ENCODE measurements around the gene CNNM2. TPM values are rescaled to one million over a fixed set of nuclear protein-coding genes. Genes with fewer than 3 reads are reported as not detected.
A peak's percentile ranks its signal among the peaks of the same experiment; 100 is the strongest.
"Not testable (repeated sequence)": the region's sequence is repeated elsewhere in the genome, so short reads cannot be mapped to it uniquely, and the experiment has no call there.

The CNNM2 gene
- polyA plus RNA-seq, 1 donor, result 3.2 TPM

DNA sequence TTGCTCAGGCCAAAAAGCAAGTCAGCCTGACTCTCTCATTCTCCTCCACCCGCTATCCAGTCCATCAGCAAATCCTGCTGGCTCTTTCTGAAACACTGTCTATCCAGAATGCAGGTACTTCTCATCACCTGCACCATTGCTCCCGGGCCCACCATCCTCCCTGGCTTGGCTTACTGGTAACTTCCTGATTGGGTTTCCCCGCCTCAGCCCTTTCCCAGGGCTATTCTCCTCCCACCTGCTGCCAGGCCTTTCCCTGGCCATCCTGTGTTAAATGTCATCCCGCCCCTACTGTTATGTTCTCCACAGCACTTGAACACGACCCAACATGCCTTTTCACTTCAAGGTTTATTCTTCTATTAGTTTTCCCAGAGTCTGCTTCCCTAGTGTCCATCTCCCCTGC lies 124.0 kb downstream of the CNNM2 start:
- no peak for DNase-seq

DNA sequence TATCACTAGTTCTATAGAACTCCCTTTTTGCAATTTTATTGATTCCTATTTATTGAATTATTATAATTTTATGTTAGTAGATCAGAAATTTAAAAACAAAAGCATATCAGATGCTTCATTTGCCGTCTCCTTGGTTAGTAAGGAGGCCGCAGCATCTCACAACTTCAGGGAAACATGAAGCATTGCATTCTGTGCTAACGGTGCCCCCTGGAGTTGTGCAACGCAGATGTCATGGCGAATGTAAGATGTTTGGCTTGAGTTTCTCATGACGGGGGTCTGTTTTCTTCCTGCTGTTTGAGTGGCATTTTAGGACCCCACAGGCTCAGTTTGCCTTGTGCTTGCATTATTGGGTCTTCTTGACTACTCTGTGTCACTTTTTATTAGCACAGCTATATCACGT lies 124.8 kb downstream of the CNNM2 start:
- DNase-seq, result no peak

DNA sequence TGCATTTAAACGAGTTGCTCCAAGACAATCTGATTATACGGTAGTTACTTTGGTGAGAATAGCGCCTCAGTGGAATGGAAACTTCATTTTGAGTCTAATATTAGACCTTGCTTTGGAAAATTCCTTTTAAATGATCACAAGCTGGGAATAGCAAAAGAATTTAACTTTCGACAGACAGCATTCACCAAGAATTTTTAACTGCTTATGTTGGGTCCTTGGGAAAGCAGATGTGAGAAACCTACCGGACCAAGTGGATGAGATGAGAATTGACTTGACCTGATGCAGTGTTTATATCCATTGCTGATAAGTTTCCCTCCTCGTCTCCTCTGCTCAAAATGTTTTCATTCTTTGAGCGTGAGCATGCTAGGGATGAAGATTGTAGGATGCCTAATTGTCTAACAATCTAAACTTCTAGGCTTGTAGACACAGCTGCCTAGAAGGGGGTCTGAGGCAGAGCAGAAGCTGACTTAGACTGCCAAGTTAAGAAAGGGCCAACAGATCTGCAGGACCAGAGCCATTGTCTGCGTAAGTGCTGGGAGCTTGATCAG lies 126.9 kb downstream of the CNNM2 start:
- peak; percentile 30 for DNase-seq

DNA sequence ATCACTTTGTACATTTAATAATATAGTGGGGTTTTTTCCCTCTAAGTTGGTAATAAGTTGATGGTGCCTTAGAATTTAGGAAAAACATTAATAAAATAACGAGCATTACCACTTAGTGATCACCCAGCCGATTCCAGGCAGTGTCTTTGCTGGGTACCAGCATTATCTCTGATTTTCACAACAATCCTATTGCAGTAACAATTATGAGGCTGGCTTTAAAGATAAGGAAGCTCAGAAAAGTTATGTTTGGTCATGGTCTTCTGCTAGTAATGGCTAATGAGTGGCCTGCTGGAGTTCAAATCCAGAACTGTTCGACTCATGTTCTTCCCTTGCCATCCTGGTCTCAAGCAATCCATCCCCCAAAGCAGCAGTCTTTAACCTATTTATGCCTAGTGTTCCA lies 127.9 kb downstream of the CNNM2 start:
- no peak for DNase-seq

DNA sequence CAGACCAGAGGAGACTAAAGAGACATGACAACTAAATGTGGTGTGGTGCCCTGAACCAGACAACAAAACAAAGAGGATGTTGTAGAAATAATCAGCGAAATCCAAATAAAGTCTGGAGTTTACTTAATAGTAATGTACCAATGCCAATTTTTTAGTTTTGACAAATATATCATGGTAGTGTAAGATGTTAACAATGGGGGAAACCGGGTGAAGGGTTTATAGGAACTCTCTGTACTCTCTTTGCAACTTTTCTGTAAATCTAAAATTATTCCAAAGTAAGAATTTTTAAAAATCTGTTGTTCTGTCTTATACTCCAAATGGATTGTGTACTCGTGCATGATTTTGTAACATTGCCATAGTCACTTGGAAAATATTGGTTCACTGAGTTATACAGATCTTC lies 129.3 kb downstream of the CNNM2 start:
- no peak for DNase-seq

DNA sequence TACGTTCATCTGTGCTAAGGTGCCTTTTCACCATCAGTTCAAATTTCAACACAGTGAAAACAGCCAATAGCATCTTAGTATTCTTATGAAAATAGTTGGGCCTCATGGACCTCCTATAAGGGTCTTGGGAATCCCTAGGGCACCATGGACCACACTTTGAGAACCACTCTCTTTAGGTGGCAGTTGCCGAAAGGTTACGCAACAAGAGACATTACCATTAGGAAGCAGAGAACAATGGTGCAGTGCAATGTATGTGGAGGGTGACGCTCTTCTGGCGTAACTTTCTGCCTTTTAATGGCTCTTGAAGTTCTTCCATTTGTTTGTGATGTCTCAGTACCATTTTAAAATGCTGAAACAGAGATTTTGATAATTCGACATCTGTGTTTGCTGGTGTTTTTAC lies 131.1 kb downstream of the CNNM2 start:
- no peak for DNase-seq

DNA sequence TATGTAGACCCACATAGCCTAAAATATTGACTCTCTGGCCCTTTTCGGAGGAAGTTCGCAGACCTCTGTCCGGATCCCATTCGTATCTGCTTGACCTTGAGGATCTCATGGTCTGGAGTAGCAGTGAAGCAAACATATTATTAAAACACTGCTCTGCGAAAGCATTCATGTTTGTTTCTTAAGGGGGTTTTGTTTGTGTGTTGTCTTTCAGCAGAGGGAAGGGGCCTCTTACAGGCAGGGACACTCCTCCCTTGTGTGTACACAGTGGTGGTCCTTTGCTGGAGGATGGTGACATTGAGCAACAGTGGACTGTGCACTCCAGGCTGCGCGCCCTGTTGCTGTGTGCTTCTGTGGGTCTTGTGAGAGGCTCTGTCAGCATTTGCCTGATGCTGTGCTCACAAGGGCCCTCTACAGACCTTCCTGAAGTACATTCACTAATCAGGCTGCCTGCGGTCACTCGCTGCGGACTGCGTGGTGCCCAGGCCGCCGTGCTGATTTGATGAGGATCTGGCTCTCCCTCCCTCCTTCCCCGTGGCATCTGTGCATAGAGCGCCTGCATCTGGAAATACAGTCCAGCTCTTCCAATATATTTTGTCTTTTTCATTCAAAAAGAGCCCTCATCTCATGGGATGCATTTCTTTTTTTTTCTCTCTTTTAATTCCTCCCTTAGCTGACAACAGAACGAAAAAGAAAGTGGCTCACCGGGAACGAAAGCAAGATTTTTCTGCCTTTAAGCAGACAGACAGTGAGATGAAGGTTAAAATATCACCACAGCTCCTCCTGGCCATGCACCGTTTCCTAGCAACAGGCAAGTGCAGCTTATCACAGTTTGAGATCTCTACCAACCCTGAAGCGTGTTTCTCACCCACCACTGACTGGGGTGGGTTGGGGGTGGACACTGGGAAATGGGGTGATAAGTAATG lies 135.8 kb downstream of the CNNM2 start:
- peak; percentile 65 for DNase-seq

DNA sequence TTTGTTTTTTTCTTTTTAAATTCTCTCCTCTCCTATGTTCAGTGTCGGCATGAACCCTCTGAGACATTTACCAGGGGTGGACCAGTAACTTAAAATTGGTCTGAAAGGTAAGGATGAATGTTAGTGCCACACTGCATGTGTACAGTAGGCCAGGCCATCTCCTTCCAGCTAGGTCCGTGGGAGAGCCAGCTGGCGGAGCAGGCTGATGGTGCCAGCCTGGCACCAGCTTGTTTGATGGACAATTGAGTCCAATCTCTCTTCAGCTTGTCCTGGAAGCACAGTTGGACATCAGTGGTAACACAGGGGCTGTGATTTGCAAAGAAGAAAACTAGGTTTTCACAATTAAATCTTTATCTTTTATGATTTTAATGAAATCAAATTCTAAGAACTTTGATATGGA lies 136.5 kb downstream of the CNNM2 start:
- DNase-seq, result no peak

DNA sequence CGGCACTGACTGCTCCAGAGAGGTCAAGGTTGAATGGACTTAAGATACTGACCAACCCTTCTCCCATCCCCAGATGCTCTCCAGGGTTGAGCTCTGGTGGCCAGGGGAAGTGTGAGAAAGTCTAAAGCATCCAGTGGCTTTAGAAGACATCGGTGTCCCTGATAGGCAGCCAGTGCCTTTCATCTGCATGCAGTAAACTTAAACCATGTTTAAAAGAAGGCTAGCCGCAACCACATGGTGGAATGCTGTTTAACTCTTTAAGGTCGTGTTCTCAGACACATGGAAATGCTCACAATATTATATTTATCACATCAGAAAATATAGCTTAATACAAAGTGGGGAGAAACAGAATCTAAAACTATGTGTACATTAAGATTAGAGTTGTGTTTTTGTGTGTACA lies 137.0 kb downstream of the CNNM2 start:
- no peak for DNase-seq

DNA sequence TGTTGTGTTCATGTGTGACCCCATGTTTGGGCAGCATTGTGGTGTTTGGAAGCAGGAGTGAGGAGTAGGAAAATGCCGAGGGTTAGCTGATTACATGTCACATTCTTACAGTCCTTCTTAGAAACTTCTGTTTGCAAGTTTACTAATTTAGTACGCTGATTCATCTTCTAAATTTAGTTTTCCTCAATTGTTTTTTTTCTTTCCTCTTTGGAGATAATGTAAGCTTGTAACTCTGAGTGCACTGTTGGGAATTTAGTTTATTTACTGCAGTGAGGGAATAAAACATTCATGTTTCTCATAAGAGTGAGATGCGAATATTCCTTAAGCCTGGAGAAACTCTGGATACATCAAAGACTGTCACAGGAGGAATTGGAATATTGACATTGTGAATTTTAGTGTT lies 139.9 kb downstream of the CNNM2 start:
- no peak for DNase-seq

DNA sequence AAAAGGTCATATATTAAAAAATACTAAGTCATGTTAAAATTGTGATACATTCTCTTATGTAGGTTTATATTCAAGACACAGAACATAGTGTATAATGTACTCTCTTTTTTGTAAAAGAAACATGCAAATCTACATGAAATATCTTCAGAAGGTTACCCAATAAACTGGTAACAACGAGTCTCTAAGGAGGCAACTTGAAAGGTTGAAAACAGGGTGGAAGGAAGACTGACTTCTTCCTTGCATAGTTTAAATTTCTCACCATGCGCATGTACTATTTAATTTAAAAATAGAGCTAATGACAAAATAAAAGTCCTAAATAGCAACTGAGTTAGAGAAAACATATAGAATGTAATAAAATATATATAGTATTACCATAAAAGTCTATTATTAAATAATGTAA lies 142.5 kb downstream of the CNNM2 start:
- no peak for DNase-seq

DNA sequence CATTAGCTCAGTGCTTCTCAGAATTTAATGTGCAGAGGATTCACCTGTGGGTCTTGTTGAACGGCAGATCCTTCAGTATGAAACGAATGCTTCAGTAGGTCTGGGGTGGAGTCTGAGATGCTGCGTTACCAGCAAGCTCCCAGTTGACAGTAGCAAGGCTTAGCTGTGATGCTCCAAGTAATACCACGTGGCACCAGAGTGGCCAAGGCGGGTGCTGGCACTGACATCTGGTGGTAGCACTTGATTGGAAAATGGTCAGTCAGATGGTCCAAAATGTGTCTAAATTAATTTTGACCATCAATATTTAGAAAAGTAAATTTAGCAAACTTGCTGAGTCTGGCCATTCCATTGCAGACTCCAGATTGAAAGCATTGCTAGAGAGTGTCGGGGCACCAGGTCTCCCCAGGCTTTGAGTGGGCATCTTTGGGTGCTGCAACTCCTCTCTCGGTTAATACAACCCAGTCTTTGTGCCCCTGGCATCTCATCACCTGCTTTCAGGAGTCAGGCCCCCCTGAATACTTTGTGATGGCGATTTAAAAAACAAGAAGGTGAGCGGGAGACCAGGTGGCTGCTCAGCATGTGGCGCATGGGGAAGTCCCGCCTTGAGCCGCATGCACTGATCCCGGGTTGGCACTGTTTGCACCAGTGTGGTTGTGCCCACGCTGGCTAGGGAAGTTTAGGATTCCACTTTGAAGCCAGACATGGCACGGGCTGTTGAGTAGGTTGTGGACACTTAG lies 144.9 kb downstream of the CNNM2 start:
- no peak for DNase-seq

DNA sequence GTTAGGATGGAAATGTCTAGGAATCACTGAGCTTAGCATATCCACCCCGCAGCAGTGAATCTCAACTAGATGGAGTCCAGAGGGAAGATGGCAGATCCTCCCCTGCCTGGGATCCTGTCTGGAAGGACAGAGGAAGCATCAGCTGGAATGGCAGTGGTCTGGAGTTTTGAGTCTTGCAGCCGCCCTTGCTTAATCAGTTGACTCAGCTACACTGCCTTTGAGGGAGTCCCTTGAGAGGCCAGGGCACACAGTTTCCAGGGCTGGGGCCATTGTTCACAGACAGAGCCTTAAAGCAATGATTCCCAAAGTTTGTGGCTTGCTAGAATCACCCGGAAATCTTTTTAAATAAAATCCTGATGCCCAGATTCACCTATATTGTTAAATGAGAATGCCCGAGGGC lies 146.9 kb downstream of the CNNM2 start:
- DNase-seq, result no peak

DNA sequence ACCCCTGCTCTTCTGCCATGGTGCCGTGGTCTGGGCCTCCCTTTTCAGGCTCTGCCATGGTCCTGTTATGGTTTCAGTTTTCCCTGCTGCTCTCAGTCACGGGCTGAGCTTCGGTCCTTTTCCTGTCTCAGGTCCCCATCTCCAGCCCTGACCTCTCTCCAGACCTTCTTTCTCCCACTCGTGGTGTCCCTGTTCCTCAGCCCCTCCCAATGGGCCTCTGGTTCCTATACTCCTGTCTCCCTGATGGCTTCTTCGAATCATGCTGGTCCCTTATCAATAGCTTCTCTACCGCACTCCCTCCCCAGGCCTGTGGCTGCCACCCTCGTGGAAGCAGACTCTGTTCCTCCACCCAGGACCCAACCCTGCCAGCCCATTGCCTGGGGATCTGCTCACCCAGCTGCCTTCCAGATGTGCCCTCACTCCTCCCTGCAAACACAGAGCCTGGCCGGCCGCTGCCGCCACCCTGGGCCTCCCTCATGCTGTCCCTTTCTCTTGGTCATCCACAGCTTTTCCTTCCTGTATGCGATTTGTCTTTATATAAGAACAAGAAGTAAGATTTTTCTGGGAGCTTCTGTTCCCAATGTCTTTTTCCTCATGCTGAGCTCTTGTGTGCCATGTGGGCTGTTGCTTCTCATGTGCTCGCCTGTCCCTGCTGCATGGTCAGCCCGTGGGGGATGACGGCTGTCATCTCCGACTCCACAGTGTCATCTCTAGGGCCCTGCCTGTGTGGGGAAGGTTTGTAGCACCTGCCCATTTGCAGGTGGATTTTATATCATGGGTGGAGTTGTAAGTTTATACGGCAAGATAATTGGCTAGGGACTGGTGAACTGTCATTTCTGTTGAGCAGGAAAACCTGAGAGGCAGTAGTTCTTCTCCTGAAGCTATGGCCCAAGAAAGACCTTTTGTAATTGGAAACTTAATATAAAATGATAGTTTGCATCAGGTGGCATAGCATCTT lies 148.3 kb downstream of the CNNM2 start:
- DNase-seq, result no peak

DNA sequence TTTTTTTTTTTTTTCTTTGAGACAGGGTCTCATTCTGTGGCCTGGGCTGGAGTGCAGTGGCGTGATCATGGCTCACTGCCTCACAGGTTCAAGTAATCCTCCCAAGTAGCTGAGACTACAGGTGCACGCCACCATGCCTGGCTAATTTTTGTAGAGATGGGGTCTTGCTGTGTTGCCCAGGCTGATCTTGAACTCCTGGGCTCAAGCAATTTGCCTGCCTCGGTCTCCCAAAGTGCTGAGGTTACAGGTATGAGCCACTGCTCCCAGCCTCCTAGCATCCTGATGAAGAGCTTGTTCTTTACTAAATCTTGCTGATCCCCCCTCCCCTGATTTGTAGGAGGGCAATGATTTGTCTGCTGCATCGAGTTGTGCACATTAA lies 149.0 kb downstream of the CNNM2 start:
- not testable (repeated sequence) for DNase-seq

DNA sequence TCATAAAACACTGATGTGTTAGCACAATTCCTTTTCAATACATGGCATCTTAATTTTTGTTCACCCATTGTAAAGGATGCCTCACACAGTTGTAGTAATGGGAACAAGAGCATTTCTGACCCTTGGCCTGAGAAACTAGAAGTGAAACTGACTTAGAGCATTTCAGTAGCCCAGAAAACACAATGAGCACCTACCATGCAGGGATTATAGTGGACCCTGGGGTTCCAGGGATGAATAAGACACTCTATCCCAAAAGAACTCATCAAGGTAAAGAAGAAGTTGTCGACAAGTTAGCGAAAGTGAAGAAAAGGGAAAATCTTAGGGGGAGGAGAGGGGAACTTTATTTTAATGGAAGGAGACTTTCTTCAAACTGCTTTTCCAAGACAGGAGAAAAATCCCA lies 149.4 kb downstream of the CNNM2 start:
- DNase-seq, result no peak

DNA sequence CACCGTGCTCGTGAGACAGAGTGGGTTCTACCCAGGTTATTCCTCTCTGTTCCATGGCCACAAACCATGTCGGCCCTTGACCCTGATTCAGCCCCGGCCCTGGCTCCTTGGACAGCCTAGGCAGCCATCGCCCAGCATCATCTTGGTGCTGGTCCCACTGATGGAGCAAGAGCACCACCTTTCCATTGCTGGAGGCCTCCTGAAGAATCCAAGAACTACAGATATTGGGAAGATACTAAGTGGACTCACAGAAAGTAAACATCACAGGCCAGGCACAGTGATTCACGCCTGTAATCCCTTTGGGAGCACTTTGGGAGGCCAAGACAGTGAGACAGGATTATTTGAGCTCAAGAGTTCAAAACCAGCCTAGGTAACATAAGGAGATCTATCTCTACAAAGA lies 149.9 kb downstream of the CNNM2 start:
- no peak for DNase-seq

DNA sequence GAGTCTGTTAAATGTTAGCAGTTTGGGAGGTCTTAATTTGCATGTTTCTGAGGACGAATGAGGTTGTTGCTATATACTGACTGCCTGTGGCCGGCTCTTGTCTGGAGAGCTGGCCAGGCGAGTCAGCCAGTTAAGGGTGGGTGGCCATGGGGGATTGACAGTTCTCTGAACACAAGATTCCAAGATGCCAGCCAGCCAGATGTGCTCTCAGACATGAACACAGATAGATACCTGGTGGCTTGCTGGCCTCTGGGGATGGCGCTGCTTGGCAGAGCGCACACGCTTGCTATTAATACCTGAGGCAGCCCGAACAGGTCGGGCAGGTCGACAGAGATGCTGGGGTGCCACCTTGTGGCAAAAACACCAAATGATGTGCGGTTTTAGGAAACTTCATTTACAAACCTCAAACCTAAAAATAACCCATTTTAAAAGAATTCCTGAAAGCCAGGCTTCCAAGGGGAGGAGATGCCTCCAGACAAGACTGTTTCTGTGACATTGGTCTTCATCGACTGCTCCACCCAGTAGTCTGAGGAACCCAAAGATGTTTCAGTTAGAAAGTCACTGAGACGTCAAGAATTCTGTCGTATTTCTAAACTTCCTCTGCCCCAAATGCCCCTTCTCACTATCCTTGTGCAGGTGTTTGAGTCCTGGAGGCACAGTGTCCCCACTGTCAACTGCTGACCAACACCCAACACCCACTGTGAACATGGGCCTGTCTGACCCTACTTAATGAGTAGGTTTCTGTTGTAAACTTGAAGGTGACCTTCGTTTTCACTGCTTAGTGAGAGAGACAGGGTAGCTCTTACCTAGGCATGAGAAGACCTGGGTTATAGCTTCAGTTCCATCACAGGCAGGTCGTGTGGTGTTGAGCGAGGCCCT lies 151.6 kb downstream of the CNNM2 start:
- peak; percentile 29 for DNase-seq

DNA sequence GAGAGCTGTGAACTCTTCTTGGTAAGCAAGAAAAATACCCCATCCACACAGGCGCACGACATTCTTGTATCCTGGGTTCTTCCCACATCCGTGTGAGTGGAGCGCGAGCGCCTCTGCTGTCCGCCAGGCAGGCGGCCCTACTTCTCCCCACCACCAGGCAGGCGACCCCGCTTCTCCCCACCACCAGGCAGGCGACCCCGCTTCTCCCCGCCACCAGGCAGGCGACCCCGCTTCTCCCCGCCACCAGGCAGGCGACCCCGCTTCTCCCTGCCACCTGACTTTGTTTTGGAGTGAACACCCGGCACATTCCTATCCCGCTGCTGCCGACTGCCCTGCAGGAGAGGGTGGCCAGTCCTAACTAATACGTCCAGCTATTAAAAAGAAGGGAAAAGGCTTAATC lies 154.2 kb downstream of the CNNM2 start:
- no peak for DNase-seq

DNA sequence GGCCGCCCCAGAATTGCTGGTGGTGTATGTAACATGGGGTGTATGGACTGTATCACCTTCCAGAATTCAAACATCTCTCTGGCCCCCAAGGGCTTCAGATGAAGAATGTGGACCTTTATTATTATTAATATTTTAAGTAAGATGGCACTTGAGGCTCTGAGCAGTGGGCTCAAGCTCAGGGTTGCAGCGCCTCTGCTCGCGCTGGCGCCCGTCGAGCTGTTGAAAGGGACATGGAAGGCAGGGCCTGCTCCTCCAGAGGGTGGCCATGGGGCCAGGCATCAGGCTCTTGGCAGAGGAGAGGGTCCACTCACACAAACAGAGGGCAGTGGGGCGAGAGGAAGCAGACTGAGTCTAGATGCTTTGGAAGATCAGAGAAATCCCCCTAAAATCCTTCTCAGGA lies 154.8 kb downstream of the CNNM2 start:
- DNase-seq, result no peak

DNA sequence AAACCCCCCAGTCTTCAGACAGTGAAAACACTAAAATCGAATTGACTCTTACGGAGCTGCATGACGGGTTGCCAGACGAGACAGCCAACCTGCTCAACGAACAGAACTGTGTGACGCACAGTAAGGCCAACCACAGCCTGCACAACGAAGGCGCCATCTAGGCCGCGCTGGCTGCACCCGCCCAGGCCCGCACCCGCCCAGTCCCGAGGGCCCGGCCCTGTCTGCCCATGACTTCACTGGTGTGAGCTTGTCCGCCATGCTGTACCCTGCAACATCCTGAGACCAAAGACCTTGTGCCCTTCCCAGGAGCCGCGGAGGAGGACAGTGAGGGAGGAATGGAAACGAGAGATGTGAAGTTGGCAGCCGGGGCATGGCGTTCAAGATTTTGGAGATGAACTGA lies 158.9 kb downstream of the CNNM2 start:
- no peak for DNase-seq

All from hindlimb muscle (tissue), 1 donor.